Neural progenitor cell (in vitro differentiated cells): ENCODE measurements around the gene TMEM9B. TPM values are rescaled to one million over a fixed set of nuclear protein-coding genes. Genes with fewer than 3 reads are reported as not detected.

Experiments used
- DNase-seq: peaks from one replicate; pipeline ENCODE4 v3.0.0-alpha.2; 2016; ENCODE audit warnings: low spot score
- H2AFZ ChIP-seq: fragments of 200-600 bp; sonication (generic); replicated peaks from 2 replicates; pipeline ENCODE4 v1.6.1; 2016; ENCODE audit warnings: antibody characterized with exemption
- H3F3A ChIP-seq: fragments of 200-600 bp; sonication (generic); 2 replicates; pipeline ENCODE4 v1.6.1; 2016; ENCODE audit warnings: antibody characterized with exemption, low read depth
- H3K27ac ChIP-seq: fragments of 200-600 bp; sonication (generic); 2 replicates; pipeline ENCODE4 v1.5.1; 2016; ENCODE audit warnings: mild to moderate bottlenecking
- H3K27me3 ChIP-seq: fragments of 200-600 bp; sonication (generic); 2 replicates; pipeline ENCODE4 v1.6.1; 2016; ENCODE audit warnings: mild to moderate bottlenecking, moderate library complexity
- H3K36me3 ChIP-seq: fragments of 200-600 bp; sonication (generic); 2 replicates; pipeline ENCODE4 v1.5.1; 2016
- H3K4me1 ChIP-seq: fragments of 200-600 bp; sonication (generic); 2 replicates; pipeline ENCODE4 v1.6.1; 2016; ENCODE audit warnings: mixed run types
- H3K4me2 ChIP-seq: fragments of 200-600 bp; sonication (generic); 2 replicates; pipeline ENCODE4 v1.6.1; 2016
- H3K4me3 ChIP-seq: fragments of 200-600 bp; sonication (generic); 2 replicates; pipeline ENCODE4 v1.5.1; 2016
- H3K79me2 ChIP-seq: fragments of 200-600 bp; sonication (generic); 2 replicates; pipeline ENCODE4 v1.6.1; 2016; ENCODE audit warnings: low read depth
- H3K9ac ChIP-seq: fragments of 200-600 bp; sonication (generic); 2 replicates; pipeline ENCODE4 v1.6.1; 2016
- H3K9me3 ChIP-seq: fragments of 200-600 bp; sonication (generic); 2 replicates; pipeline ENCODE4 v1.5.1; 2016; ENCODE audit warnings: low read depth
- H4K20me1 ChIP-seq: fragments of 200-600 bp; sonication (generic); 2 replicates; pipeline ENCODE4 v1.6.1; 2016; ENCODE audit warnings: low read depth
- H3K27ac Mint-ChIP-seq: 3 replicates; pipeline ENCODE4 v1.8.0; 2021; ENCODE audit warnings: mixed read lengths
- H3K27me3 Mint-ChIP-seq: 2 replicates; pipeline ENCODE4 v1.8.0; 2022; ENCODE audit warnings: low read depth, mild to moderate bottlenecking, inconsistent platforms, moderate library complexity, mixed read lengths; ENCODE audit not compliant: insufficient read depth
- H3K36me3 Mint-ChIP-seq: 3 replicates; pipeline ENCODE4 v1.8.0; 2021; ENCODE audit warnings: mixed read lengths
- H3K4me1 Mint-ChIP-seq: 3 replicates; pipeline ENCODE4 v1.8.0; 2021; ENCODE audit warnings: mixed read lengths
- H3K4me3 Mint-ChIP-seq: 3 replicates; pipeline ENCODE4 v1.8.0; 2021; ENCODE audit warnings: mild to moderate bottlenecking, moderate library complexity, mixed read lengths
- H3K9me3 Mint-ChIP-seq: 3 replicates; pipeline ENCODE4 v1.8.0; 2020; ENCODE audit warnings: mixed read lengths
- EZH2 ChIP-seq: fragments of 200-600 bp; sonication (generic); IDR thresholded peaks from 2 replicates; pipeline ENCODE4 v1.6.1; 2017; ENCODE audit warnings: antibody characterized with exemption, mild to moderate bottlenecking, moderate library complexity
- EZH2phosphoT487 ChIP-seq: fragments of 200-600 bp; sonication (generic); IDR thresholded peaks from 2 replicates; pipeline ENCODE4 v1.6.1; 2017; ENCODE audit warnings: antibody characterized with exemption
- total RNA-seq: library from RNA; depleted of rRNA; stranded (reverse); fragments of >200 nt; gene quantifications from 2 replicates; pipeline ENCODE4 v1.2.3, GENCODE V29; 2015; ENCODE audit warnings: low replicate concordance
- TF ChIP-seq, protein P1 (sequence below): fragments of 200-600 bp; sonication (generic); IDR thresholded peaks from 2 replicates; pipeline ENCODE4 v1.5.1; 2017; ENCODE audit warnings: antibody characterized with exemption, mild to moderate bottlenecking

The TMEM9B gene
- total RNA-seq, 1 donor from 2014 or later = 17.6 TPM

GRCh38 chr11:8925711-8926110 lies 38.5 kb downstream of the TMEM9B start:
- H3K36me3 ChIP-seq = no peaks in the 10 kb centered on the region
- no peaks in the 10 kb centered on the region for H3K9me3 ChIP-seq
- H3K9ac ChIP-seq = no peak overlapping the region
- no peaks in the 10 kb centered on the region for H3K4me1 ChIP-seq
- DNase-seq = no peak
- H3K27ac ChIP-seq = no peak overlapping the region
- H3F3A ChIP-seq = no peaks in the 10 kb centered on the region
- H2AFZ ChIP-seq = no peak overlapping the region
- no peak overlapping the region for H3K4me3 ChIP-seq
- no peak overlapping the region for H3K4me2 ChIP-seq
- Mint-ChIP-seq H3K27me3 (peaks cover 3% of the 10 kb centered on the region), H3K9me3 (no peaks in the 10 kb centered on the region), H3K4me3 (no peak overlapping the region), H3K27ac (no peak overlapping the region), H3K4me1 (no peaks in the 10 kb centered on the region), H3K36me3 (peaks cover 19% of the 10 kb centered on the region)
- no peaks in the 10 kb centered on the region for H3K27me3 ChIP-seq
- TF ChIP-seq EZH2 = no peak
- no peak for TF ChIP-seq EZH2phosphoT487
- TF ChIP-seq, protein P1, sequence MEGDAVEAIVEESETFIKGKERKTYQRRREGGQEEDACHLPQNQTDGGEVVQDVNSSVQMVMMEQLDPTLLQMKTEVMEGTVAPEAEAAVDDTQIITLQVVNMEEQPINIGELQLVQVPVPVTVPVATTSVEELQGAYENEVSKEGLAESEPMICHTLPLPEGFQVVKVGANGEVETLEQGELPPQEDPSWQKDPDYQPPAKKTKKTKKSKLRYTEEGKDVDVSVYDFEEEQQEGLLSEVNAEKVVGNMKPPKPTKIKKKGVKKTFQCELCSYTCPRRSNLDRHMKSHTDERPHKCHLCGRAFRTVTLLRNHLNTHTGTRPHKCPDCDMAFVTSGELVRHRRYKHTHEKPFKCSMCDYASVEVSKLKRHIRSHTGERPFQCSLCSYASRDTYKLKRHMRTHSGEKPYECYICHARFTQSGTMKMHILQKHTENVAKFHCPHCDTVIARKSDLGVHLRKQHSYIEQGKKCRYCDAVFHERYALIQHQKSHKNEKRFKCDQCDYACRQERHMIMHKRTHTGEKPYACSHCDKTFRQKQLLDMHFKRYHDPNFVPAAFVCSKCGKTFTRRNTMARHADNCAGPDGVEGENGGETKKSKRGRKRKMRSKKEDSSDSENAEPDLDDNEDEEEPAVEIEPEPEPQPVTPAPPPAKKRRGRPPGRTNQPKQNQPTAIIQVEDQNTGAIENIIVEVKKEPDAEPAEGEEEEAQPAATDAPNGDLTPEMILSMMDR = no peak
- no peaks in the 10 kb centered on the region for H3K79me2 ChIP-seq
- H4K20me1 ChIP-seq = no peaks in the 10 kb centered on the region

- no peaks in the 10 kb centered on the region for H4K20me1 ChIP-seq
- no peak overlapping the region for H3K4me3 Mint-ChIP-seq
- no peaks in the 10 kb centered on the region for H3K27me3 ChIP-seq
- H3K9me3 ChIP-seq = no peaks in the 10 kb centered on the region
- no peaks in the 10 kb centered on the region for H3K4me1 Mint-ChIP-seq
- no peak overlapping the region for H3K4me2 ChIP-seq
- H3K27ac Mint-ChIP-seq = no peak overlapping the region
- H3K4me1 ChIP-seq = peaks cover 5% of the 10 kb centered on the region
- H3F3A ChIP-seq = no peaks in the 10 kb centered on the region
- no peak overlapping the region for H3K4me3 ChIP-seq
- H3K9me3 Mint-ChIP-seq = no peaks in the 10 kb centered on the region
- H3K9ac ChIP-seq = no peak overlapping the region
- H3K36me3 ChIP-seq = peaks cover 10% of the 10 kb centered on the region
- H3K79me2 ChIP-seq = no peaks in the 10 kb centered on the region
- TF ChIP-seq EZH2 (no peak), EZH2phosphoT487 (no peak)
- TF ChIP-seq, protein P1 = no peak
- H3K27ac ChIP-seq = no peak overlapping the region
- H3K27me3 Mint-ChIP-seq = peaks cover 3% of the 10 kb centered on the region
- no peak for DNase-seq
- peaks cover 21% of the 10 kb centered on the region for H3K36me3 Mint-ChIP-seq
- no peak overlapping the region for H2AFZ ChIP-seq
Measured at GRCh38 chr11:8922691-8923090, 41.6 kb downstream of the TMEM9B start.

GRCh38 chr11:8917157-8917825 lies 47.0 kb downstream of the TMEM9B start:
- no peak overlapping the region for H2AFZ ChIP-seq
- H3K27me3 ChIP-seq = no peaks in the 10 kb centered on the region
- no peaks in the 10 kb centered on the region for H3K9me3 Mint-ChIP-seq
- no peaks in the 10 kb centered on the region for H3K9me3 ChIP-seq
- H3K4me2 ChIP-seq = peak overlapping the region; percentile 40
- peaks cover 30% of the 10 kb centered on the region for H3F3A ChIP-seq
- H3K27ac Mint-ChIP-seq = no peak overlapping the region
- peak; percentile 79 for DNase-seq
- peaks cover 22% of the 10 kb centered on the region for H3K36me3 Mint-ChIP-seq
- peaks cover 13% of the 10 kb centered on the region for H4K20me1 ChIP-seq
- H3K27ac ChIP-seq = peak overlapping the region; percentile 80
- H3K4me1 ChIP-seq = peaks cover 32% of the 10 kb centered on the region
- TF ChIP-seq EZH2 = no peak
- TF ChIP-seq, protein P1 = no peak
- TF ChIP-seq EZH2phosphoT487 = no peak
- peaks cover 19% of the 10 kb centered on the region for H3K4me1 Mint-ChIP-seq
- H3K4me3 Mint-ChIP-seq = peak overlapping the region; percentile 33
- peaks cover 27% of the 10 kb centered on the region for H3K79me2 ChIP-seq
- peaks cover 10% of the 10 kb centered on the region for H3K36me3 ChIP-seq
- no peak overlapping the region for H3K9ac ChIP-seq
- peaks cover 5% of the 10 kb centered on the region for H3K27me3 Mint-ChIP-seq
- no peak overlapping the region for H3K4me3 ChIP-seq
